Uterus (tissue), 4 donors: ENCODE data around the gene THSD4. TPM values are rescaled to one million over a fixed set of nuclear protein-coding genes. Genes with fewer than 3 reads are reported as not detected.
"Not testable (repeated sequence)": the region's sequence is repeated elsewhere in the genome, so short reads cannot be mapped to it uniquely, and the experiment has no call there.

Experiments
- DNase-seq, 2 donors: peaks; one replicate each; pipeline ENCODE4 v3.0.0-alpha.2; 2019 to 2020
- H3K27ac ChIP-seq, 2 donors: fragments of 200-600 bp; sonication (generic); 1 replicate in 1 of 2; 2 replicates in 1 of 2; pipeline ENCODE4 v1.5.1; 2016 to 2018
- H3K27me3 ChIP-seq, 2 donors: fragments of 200-600 bp; sonication (generic); one replicate each; pipeline ENCODE4 v1.5.1; 2018 to 2019; ENCODE audit warnings: control low read depth in 1 of 2
- H3K36me3 ChIP-seq, 2 donors: fragments of 200-600 bp; sonication (generic); one replicate each; pipeline ENCODE4 v1.5.1; 2019; ENCODE audit warnings: control low read depth in 1 of 2
- H3K4me1 ChIP-seq, 2 donors: fragments of 200-600 bp; sonication (generic); one replicate each; pipeline ENCODE4 v1.5.1; 2018 to 2019; ENCODE audit warnings: control low read depth in 1 of 2
- H3K4me3 ChIP-seq, 2 donors: fragments of 200-600 bp; sonication (generic); 1 replicate in 1 of 2; 2 replicates in 1 of 2; pipeline ENCODE4 v1.5.1; 2018 to 2019; ENCODE audit warnings: mild to moderate bottlenecking in 1 of 2
- H3K9me3 ChIP-seq, 2 donors: fragments of 200-600 bp; sonication (generic); one replicate each; pipeline ENCODE4 v1.5.1; 2019; ENCODE audit warnings: control low read depth in 1 of 2
- CTCF ChIP-seq, 4 experiments: fragments of 200-600 bp in 2 of 4; fragments of 450-650 bp in 2 of 4; sonication (generic) in 2 of 4; IDR thresholded peaks; one replicate each; pipeline ENCODE4 v1.5.1; 2016 to 2019; ENCODE audit warnings: antibody characterized with exemption in 4 of 4, mild to moderate bottlenecking in 2 of 4, moderate library complexity in 1 of 4
- POLR2A ChIP-seq, 2 donors: fragments of 450-650 bp; IDR thresholded peaks; one replicate each; pipeline ENCODE4 v1.6.1; 2016; ENCODE audit warnings: antibody characterized with exemption in 2 of 2, mild to moderate bottlenecking in 1 of 2, moderate library complexity in 1 of 2
- intact Hi-C: fragments of 100-400 bp; cut with DNase I; formaldehyde crosslinking; loops from one replicate; pipeline ENCODE4 v1.15.1; 2023; ENCODE audit warnings: low total_unique reads
- total RNA-seq, 4 donors: library from RNA; depleted of rRNA in 3 of 4; stranded (reverse); fragments of >200 nt in 3 of 4; gene quantifications; one replicate each; pipeline versions ENCODE4 v1.1.0 to v1.2.4, GENCODE V29; 2014 to 2023
- donor health status: DM: yes; HTN: yes; CAD: no.

Gene THSD4
- total RNA-seq, 4 donors from 2014 or later = 7.1 to 144 (median 35.4) TPM

GRCh38 chr15:71261909-71262308 lies 146.6 kb downstream of the THSD4 start:
- intact Hi-C loops = no loop called here
- TF ChIP-seq CTCF (IDR thresholded peaks at IDR 0.05) (no peak), POLR2A (IDR thresholded peaks at IDR 0.05) (no peak)

GRCh38 chr15:71262599-71262998 lies 147.3 kb downstream of the THSD4 start:
- Histone ChIP-seq H3K36me3 (no peaks in the 10 kb centered on the region), H3K27ac (no peak overlapping the region), H3K9me3 (no peaks in the 10 kb centered on the region), H3K4me1 (no peaks in the 10 kb centered on the region), H3K27me3 (no peaks in the 10 kb centered on the region), H3K4me3 (no peak overlapping the region)
- TF ChIP-seq POLR2A (IDR thresholded peaks at IDR 0.05) = no peak
- TF ChIP-seq CTCF (IDR thresholded peaks at IDR 0.05) = no peak
- intact Hi-C loops = no loop called here
- DNase-seq = no peak

More at GRCh38 chr15:71261909-71262308, 146.6 kb downstream of the THSD4 start:
- DNase-seq = no peak
- Histone ChIP-seq H3K27ac (no peak overlapping the region), H3K27me3 (no peaks in the 10 kb centered on the region), H3K36me3 (no peaks in the 10 kb centered on the region), H3K9me3 (no peaks in the 10 kb centered on the region), H3K4me3 (no peak overlapping the region), H3K4me1 (no peaks in the 10 kb centered on the region)

- H3K27me3 ChIP-seq, H3K4me3 ChIP-seq, H3K36me3 ChIP-seq, H3K4me1 ChIP-seq, H3K9me3 ChIP-seq, H3K27ac ChIP-seq, DNase-seq, intact Hi-C loops: not testable (repeated sequence)
Observed at GRCh38 chr15:71265606-71266005, 150.3 kb downstream of the THSD4 start.

GRCh38 chr15:71271327-71271726 lies 156.1 kb downstream of the THSD4 start:
- H3K4me3 ChIP-seq = no peak overlapping the region
- H3K9me3 ChIP-seq = no peaks in the 10 kb centered on the region
- H3K4me1 ChIP-seq = no peaks in the 10 kb centered on the region
- intact Hi-C loops = no loop called here
- no peaks in the 10 kb centered on the region for H3K27me3 ChIP-seq
- TF ChIP-seq POLR2A (IDR thresholded peaks at IDR 0.05) (no peak), CTCF (IDR thresholded peaks at IDR 0.05) (no peak)
- no peaks in the 10 kb centered on the region for H3K36me3 ChIP-seq
- no peak overlapping the region for H3K27ac ChIP-seq
- no peak for DNase-seq

- Histone ChIP-seq H3K36me3 (no peaks in the 10 kb centered on the region), H3K27me3 (no peaks in the 10 kb centered on the region), H3K4me3 (no peak overlapping the region), H3K9me3 (no peaks in the 10 kb centered on the region), H3K27ac (peak overlapping the region; percentile 13 to 38), H3K4me1 (no peaks in the 10 kb centered on the region)
- DNase-seq = no peak
- TF ChIP-seq POLR2A (IDR thresholded peaks at IDR 0.05) = no peak
- no peak for TF ChIP-seq CTCF (IDR thresholded peaks at IDR 0.05)
- intact Hi-C loops = no loop called here
Observed at GRCh38 chr15:71272932-71273331, 157.7 kb downstream of the THSD4 start.
